Vagina (tissue), 2 donors: Measurements from ENCODE around the gene CTXN3.

ENCODE experiments used
- CTCF ChIP-seq, 3 experiments: fragments of 450-650 bp in 2 of 3; fragments of 200-600 bp in 1 of 3; sonication (generic) in 1 of 3; IDR thresholded peaks; one replicate each; pipeline ENCODE4 v1.5.1; 2017 to 2019; ENCODE audit warnings: antibody characterized with exemption in 3 of 3, mild to moderate bottlenecking in 2 of 3, moderate library complexity in 2 of 3
- POLR2A ChIP-seq, 2 donors: fragments of 450-650 bp; IDR thresholded peaks; one replicate each; pipeline ENCODE4 v1.6.1; 2017; ENCODE audit warnings: antibody characterized with exemption in 2 of 2, mild to moderate bottlenecking in 2 of 2, moderate library complexity in 2 of 2
- POLR2AphosphoS5 ChIP-seq, 2 donors: sonication (generic); formaldehyde crosslinking; IDR thresholded peaks; one replicate each; pipeline ENCODE4 v1.9.0; 2017; ENCODE audit warnings: antibody characterized with exemption in 2 of 2, mild to moderate bottlenecking in 2 of 2, low read depth in 1 of 2; ENCODE audit not compliant: insufficient read depth in 1 of 2

GRCh38 chr5:127615916-127616315 is 33.0 kb upstream of the CTXN3 start:
- TF ChIP-seq CTCF (IDR thresholded peaks at IDR 0.05) (no peak), POLR2A (IDR thresholded peaks at IDR 0.05) (no peak), POLR2AphosphoS5 (IDR thresholded peaks at IDR 0.05; ENCODE audit: insufficient read depth in 1 of 2, low read depth in 1 of 2) (no peak)
